OCI-LY3 (cell line): ENCODE results near the gene TTC39A.

ENCODE experiments used
- EZH2phosphoT487 ChIP-seq: fragments of 200-600 bp; shearing (Covaris generic); IDR thresholded peaks from 2 replicates; pipeline ENCODE4 v1.6.1; 2018; ENCODE audit warnings: antibody characterized with exemption, mixed run types, low read depth
- TF ChIP-seq, protein P1 (sequence below): fragments of 200-600, 300-600 bp; sonication (generic); IDR thresholded peaks from 2 replicates; pipeline ENCODE4 v1.5.1; 2014; ENCODE audit warnings: antibody characterized with exemption, low read length, low read depth

DNA sequence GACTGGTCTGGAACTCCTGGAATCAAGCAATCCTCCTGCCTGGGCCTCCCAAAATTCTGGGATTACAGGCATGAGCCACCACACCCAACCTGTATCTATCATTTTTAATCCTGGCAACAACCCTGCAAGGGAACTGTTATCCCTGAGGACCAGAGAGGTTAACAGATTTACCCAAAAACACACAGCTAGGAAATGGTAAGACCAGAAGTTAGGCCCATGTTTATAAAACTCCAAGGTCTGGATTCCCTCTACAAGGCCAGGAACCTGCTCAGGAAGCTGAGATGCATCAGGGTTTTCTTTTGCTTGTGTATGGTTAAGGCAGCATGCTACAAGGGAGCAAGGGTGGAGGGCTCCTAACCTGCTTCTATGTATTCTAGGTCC, 17.8 kb upstream of the TTC39A start:
- TF ChIP-seq, protein P1, sequence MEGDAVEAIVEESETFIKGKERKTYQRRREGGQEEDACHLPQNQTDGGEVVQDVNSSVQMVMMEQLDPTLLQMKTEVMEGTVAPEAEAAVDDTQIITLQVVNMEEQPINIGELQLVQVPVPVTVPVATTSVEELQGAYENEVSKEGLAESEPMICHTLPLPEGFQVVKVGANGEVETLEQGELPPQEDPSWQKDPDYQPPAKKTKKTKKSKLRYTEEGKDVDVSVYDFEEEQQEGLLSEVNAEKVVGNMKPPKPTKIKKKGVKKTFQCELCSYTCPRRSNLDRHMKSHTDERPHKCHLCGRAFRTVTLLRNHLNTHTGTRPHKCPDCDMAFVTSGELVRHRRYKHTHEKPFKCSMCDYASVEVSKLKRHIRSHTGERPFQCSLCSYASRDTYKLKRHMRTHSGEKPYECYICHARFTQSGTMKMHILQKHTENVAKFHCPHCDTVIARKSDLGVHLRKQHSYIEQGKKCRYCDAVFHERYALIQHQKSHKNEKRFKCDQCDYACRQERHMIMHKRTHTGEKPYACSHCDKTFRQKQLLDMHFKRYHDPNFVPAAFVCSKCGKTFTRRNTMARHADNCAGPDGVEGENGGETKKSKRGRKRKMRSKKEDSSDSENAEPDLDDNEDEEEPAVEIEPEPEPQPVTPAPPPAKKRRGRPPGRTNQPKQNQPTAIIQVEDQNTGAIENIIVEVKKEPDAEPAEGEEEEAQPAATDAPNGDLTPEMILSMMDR, result no peak
- no peak for TF ChIP-seq EZH2phosphoT487
